Prostate gland (tissue), 2 donors: ENCODE measurements around the gene SST.

Source experiments
- CTCF ChIP-seq, 4 experiments: fragments of 200-600 bp in 2 of 4; fragments of 450-650 bp in 2 of 4; sonication (generic) in 2 of 4; IDR thresholded peaks; 1 replicate in 3 of 4; 2 replicates in 1 of 4; pipeline ENCODE4 v1.5.1; 2016 to 2019; ENCODE audit warnings: antibody characterized with exemption in 4 of 4, mild to moderate bottlenecking in 2 of 4, moderate library complexity in 2 of 4
- POLR2A ChIP-seq: fragments of 450-650 bp; IDR thresholded peaks from one replicate; pipeline ENCODE4 v1.6.1; 2016; ENCODE audit warnings: antibody characterized with exemption, mild to moderate bottlenecking
- POLR2AphosphoS5 ChIP-seq: sonication (generic); formaldehyde crosslinking; IDR thresholded peaks from one replicate; pipeline ENCODE4 v1.6.1; 2017; ENCODE audit warnings: antibody characterized with exemption

- TF ChIP-seq POLR2AphosphoS5 (no peak), CTCF (IDR thresholded peaks at IDR 0.05) (no peak), POLR2A (no peak)
Measured at GRCh38 chr3:187662848-187663409, 7.3 kb downstream of the SST start.
